Putamen (tissue), 1 donor: ENCODE measurements around the gene RAB12.

Experiments
- DNase-seq: peaks from one replicate; pipeline ENCODE4 v3.0.0-alpha.2; 2016; ENCODE audit warnings: low spot score

RAB12 gene

DNA sequence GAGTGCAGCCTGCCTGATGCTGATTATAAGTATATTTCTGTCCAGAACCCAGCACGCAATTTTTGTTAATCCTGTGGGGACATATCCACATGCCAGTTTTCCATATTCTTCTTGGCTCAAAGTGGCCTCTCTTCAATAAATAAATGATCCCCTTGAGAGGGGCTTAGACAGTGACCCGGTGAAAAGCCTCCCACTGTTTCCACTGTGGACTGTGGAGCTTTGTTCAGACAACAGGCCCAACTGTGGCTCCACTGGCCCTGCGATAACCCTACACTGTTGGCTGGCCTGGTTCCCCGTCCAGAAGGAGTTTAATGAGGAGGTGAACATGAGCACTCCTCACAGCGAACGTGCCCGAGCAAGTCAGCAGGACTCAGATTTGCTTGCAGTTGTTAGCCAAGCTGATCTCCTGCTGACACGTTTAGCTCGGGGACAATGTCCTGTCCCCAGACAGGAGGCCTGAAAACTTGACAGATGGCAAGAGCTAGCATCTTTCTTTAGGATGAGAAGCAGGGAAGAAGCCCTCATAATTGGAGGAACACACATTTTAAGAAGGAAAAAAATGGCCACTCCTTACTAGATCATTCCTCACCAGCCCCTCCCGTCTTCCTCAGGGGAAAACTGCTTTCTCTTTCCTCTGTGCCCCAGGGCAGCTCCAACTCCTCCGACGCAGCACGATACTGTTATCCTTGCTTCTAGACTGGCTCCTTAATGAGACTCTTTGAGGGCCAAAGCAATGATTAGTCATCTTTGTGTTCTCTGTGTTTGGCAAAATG is 76.1 kb downstream of the RAB12 start:
- DNase-seq: no peak

DNA sequence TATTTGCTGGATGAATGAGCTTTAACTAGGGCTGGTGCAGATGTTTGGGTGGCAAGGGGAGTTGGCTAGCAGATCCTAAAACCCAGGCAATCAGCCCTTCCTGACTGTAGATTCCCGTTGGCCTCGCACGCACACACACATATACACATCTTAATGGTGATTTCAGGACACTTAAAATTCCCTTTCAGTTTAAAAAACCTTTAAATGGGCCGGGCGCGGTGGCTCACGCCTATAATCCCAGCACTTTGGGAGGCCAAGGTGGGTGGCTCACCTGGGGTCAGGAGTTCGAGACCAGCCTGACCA is 76.6 kb downstream of the RAB12 start:
- DNase-seq: no peak

DNA sequence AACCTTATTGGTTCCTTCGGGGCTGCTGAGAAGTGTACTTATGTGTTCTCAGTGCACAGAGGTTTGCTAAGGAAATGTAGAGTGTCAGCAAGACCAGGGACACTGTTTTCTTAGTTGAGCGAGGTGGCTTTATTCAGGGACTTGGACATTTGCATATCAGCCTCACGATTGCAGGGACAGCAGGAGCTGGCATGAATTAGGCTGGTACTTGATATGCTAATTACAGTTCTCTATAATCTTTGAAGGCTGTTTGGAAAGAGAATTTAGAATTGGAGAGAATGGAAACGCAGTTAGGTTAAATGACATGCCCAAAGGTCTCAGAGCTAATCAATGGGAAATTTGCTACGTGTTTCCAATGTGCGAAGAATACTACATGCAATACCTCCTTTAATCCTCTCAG is 77.4 kb downstream of the RAB12 start:
- DNase-seq: no peak

DNA sequence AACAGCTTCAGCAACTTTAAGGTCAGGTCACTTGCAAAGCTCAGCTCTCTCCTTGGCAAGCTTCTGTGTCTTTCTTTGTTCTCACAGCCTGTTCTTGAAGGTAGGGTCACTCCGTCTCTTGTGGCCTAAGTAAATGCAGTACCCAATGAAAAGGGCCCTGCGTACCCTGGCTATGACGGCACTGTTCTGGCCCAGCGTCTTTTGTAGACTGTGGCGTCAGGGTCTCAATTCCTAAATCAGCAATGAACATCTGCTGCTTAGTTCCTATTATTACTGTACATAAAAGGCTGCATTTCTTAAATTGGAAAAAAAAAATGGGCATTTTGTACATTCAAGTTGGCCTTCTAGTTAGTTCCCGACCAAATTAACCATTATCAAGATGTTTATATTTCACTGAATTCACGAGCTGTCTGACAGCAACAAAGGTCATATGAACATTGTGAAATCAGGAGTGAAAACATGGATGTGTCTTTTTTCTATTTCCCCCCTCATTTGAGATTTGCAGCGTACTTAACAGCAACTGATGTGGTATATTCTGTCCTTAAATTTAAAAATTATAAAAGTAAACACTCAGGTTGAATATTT is 79.1 kb downstream of the RAB12 start:
- no peak for DNase-seq

DNA sequence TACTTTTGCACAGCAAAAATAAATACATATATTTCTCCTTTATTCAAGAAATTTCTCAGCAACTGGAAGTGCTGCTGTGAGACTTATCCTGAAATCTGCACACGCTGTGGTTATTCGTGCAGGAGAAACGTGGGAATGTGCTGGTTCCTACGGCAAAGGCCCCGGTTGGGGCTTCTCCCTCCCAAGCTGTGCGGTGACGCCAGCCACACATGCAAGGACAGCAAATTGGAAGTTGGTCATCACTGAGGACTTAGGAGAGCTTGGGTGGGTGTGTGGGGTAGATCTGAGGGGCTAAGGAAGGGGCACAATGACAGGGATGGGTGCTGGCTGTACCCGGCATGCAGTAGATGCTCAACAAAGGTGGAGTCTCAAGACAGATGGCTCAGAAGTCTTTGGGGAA is 79.6 kb downstream of the RAB12 start:
- no peak for DNase-seq
